HepG2 (cell line): ENCODE results near the gene MPIG6B. TPM values are rescaled to one million over a fixed set of nuclear protein-coding genes. Genes with fewer than 3 reads are reported as not detected.
A peak's percentile ranks its signal among the peaks of the same experiment; 100 is the strongest.

Source experiments
- CAMTA2 ChIP-seq: sonication (generic); formaldehyde crosslinking; IDR thresholded peaks from 2 replicates; pipeline ENCODE4 v1.4.0; 2020; ENCODE audit warnings: mild to moderate bottlenecking, missing genetic modification reagents, borderline replicate concordance
- MXD4 ChIP-seq: IDR thresholded peaks from 2 replicates; pipeline ENCODE4 v1.6.1; 2016; ENCODE audit warnings: mild to moderate bottlenecking, missing biosample characterization, missing genetic modification reagents
- TEAD2 ChIP-seq: sonication (generic); formaldehyde crosslinking; IDR thresholded peaks from 2 replicates; pipeline ENCODE4 v1.9.0; 2021; ENCODE audit warnings: missing genetic modification reagents
- ZFYVE20 ChIP-seq: sonication (generic); formaldehyde crosslinking; IDR thresholded peaks from 2 replicates; pipeline ENCODE4 v1.8.0; 2023; ENCODE audit warnings: low read depth, mild to moderate bottlenecking, moderate library complexity, missing genetic modification reagents, borderline replicate concordance
- ZMYM4 ChIP-seq: sonication (generic); formaldehyde crosslinking; IDR thresholded peaks from 2 replicates; pipeline ENCODE4 v1.8.1; 2023; ENCODE audit warnings: mild to moderate bottlenecking, missing genetic modification reagents
- ZNF207 ChIP-seq: fragments of 450-650 bp; IDR thresholded peaks from 2 replicates; pipeline ENCODE4 v1.6.1; 2016; ENCODE audit warnings: antibody characterized with exemption, borderline replicate concordance
- ZNF382 ChIP-seq: sonication (generic); formaldehyde crosslinking; IDR thresholded peaks from 2 replicates; pipeline ENCODE4 v1.5.0; 2020; ENCODE audit warnings: missing genetic modification reagents, mild to moderate bottlenecking, borderline replicate concordance
- ZNF44 ChIP-seq: sonication (generic); formaldehyde crosslinking; IDR thresholded peaks from 2 replicates; pipeline ENCODE4 v1.5.1; 2020; ENCODE audit warnings: mild to moderate bottlenecking, missing genetic modification reagents
- ZNF776 ChIP-seq: sonication (generic); formaldehyde crosslinking; IDR thresholded peaks from 2 replicates; pipeline ENCODE4 v1.4.0; 2020; ENCODE audit warnings: mild to moderate bottlenecking, missing genetic modification reagents
- ZNF816 ChIP-seq: sonication (generic); formaldehyde crosslinking; IDR thresholded peaks from 2 replicates; pipeline ENCODE4 v1.8.0; 2022; ENCODE audit warnings: missing genetic modification reagents, mild to moderate bottlenecking, borderline replicate concordance
- ZSCAN25 ChIP-seq: sonication (generic); formaldehyde crosslinking; IDR thresholded peaks from 2 replicates; pipeline ENCODE4 v1.8.0; 2022; ENCODE audit warnings: mild to moderate bottlenecking, missing genetic modification reagents
- polyA plus RNA-seq, 8 experiments: library from polyadenylated mRNA; depleted of rRNA in 3 of 8; stranded (reverse) in 7 of 8; unstranded in 1 of 8; fragments of >200 nt; fragmentation: Illumina TruSeq in 4 of 8; extraction: Trizol in 4 of 8; gene quantifications; 2 replicates each; pipeline versions ENCODE4 v1.2.1 to v1.2.3, GENCODE V29; 2011 to 2016; ENCODE audit warnings: low read depth in 4 of 8, missing spikeins in 1 of 8, mixed read lengths in 1 of 8; ENCODE audit not compliant: insufficient read depth in 1 of 8
- total RNA-seq, 5 experiments: library from RNA; depleted of rRNA; stranded (reverse); fragments of >200 nt; fragmentation: Illumina TruSeq; extraction: Trizol; gene quantifications; 2 replicates each; pipeline ENCODE4 v1.2.3, GENCODE V29; 2016; ENCODE audit warnings: low read depth in 1 of 5
- TF ChIP-seq, protein P1 (sequence below): sonication (generic); formaldehyde crosslinking; IDR thresholded peaks from 2 replicates; pipeline ENCODE4 v1.4.0; 2020; ENCODE audit warnings: missing genetic modification reagents
- TF ChIP-seq, protein P2 (sequence below), 2 experiments: fragments of 450-650 bp in 1 of 2; sonication (generic) in 1 of 2; formaldehyde crosslinking in 1 of 2; IDR thresholded peaks; 2 replicates each; pipeline versions ENCODE4 v1.6.1 to v1.8.0; 2016 to 2022; ENCODE audit warnings: antibody characterized with exemption in 1 of 2, mild to moderate bottlenecking in 1 of 2, missing genetic modification reagents in 1 of 2
- TF ChIP-seq, protein P3 (sequence below): sonication (generic); formaldehyde crosslinking; IDR thresholded peaks from 2 replicates; pipeline ENCODE4 v1.4.0; 2020; ENCODE audit warnings: mild to moderate bottlenecking, low read depth, missing genetic modification reagents
- TF ChIP-seq, protein P4 (sequence below): sonication (generic); formaldehyde crosslinking; IDR thresholded peaks from 2 replicates; pipeline ENCODE4 v1.4.0; 2020; ENCODE audit warnings: missing genetic modification reagents

Gene MPIG6B
- total and polyA plus RNA-seq, 2 of the 13 experiments (the other 11 are each of a cell fraction or from before 2014, with no cell fraction given) = not detected

DNA sequence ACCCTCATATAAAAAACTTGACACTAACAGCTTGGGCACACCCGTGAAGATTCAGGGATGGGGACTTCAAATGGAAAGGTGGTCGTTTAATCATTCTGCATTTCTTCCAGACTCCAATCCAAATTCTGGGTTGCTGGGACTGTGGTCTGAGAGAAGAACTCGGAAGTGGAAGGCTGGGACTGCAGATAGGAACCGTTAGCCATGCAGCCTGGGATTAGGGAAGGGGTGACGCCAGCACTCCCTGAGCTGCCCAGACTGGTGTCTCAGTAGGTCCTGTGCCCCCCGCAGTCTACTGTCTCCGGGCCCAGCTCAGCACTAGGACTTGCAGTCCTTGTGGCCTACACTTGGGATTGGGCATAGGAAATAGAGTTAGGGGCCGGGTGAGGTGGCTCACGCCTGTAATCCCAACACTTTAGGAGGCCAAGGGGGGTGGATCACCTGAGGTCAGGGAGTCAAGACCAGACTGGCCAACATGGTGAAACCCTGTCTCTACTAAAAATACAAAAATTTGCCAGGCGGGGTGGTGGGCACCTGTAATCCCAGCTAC, 13.7 kb downstream of the MPIG6B start (continued):
- TF ChIP-seq, protein P1, sequence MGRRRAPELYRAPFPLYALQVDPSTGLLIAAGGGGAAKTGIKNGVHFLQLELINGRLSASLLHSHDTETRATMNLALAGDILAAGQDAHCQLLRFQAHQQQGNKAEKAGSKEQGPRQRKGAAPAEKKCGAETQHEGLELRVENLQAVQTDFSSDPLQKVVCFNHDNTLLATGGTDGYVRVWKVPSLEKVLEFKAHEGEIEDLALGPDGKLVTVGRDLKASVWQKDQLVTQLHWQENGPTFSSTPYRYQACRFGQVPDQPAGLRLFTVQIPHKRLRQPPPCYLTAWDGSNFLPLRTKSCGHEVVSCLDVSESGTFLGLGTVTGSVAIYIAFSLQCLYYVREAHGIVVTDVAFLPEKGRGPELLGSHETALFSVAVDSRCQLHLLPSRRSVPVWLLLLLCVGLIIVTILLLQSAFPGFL (CRISPR knock-in tag) = no peak
- 0 out of 2 replicates have a peak, but pooled peaks have one; percentile 69 for TF ChIP-seq ZSCAN25 (CRISPR knock-in tag)
- no peak for TF ChIP-seq ZNF816 (CRISPR knock-in tag)
- TF ChIP-seq ZFYVE20 (CRISPR knock-in tag) = no peak
- TF ChIP-seq, protein P2, sequence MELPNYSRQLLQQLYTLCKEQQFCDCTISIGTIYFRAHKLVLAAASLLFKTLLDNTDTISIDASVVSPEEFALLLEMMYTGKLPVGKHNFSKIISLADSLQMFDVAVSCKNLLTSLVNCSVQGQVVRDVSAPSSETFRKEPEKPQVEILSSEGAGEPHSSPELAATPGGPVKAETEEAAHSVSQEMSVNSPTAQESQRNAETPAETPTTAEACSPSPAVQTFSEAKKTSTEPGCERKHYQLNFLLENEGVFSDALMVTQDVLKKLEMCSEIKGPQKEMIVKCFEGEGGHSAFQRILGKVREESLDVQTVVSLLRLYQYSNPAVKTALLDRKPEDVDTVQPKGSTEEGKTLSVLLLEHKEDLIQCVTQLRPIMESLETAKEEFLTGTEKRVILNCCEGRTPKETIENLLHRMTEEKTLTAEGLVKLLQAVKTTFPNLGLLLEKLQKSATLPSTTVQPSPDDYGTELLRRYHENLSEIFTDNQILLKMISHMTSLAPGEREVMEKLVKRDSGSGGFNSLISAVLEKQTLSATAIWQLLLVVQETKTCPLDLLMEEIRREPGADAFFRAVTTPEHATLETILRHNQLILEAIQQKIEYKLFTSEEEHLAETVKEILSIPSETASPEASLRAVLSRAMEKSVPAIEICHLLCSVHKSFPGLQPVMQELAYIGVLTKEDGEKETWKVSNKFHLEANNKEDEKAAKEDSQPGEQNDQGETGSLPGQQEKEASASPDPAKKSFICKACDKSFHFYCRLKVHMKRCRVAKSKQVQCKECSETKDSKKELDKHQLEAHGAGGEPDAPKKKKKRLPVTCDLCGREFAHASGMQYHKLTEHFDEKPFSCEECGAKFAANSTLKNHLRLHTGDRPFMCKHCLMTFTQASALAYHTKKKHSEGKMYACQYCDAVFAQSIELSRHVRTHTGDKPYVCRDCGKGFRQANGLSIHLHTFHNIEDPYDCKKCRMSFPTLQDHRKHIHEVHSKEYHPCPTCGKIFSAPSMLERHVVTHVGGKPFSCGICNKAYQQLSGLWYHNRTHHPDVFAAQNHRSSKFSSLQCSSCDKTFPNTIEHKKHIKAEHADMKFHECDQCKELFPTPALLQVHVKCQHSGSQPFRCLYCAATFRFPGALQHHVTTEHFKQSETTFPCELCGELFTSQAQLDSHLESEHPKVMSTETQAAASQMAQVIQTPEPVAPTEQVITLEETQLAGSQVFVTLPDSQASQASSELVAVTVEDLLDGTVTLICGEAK (IDR thresholded peaks at IDR 0.05) = no peak
- TF ChIP-seq, protein P2 (CRISPR knock-in tag; IDR thresholded peaks at IDR 0.05) = no peak
- TF ChIP-seq ZNF776 (CRISPR knock-in tag) = no peak
- TF ChIP-seq ZNF207 = no peak
- no peak for TF ChIP-seq CAMTA2
- TF ChIP-seq MXD4 (CRISPR knock-in tag) = no peak
- no peak for TF ChIP-seq TEAD2 (CRISPR knock-in tag)
- no peak for TF ChIP-seq ZNF44 (CRISPR knock-in tag)
- TF ChIP-seq, protein P3, sequence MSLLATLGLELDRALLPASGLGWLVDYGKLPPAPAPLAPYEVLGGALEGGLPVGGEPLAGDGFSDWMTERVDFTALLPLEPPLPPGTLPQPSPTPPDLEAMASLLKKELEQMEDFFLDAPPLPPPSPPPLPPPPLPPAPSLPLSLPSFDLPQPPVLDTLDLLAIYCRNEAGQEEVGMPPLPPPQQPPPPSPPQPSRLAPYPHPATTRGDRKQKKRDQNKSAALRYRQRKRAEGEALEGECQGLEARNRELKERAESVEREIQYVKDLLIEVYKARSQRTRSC = 0 out of 2 replicates have a peak, but pooled peaks have one; percentile 8
- TF ChIP-seq, protein P4, sequence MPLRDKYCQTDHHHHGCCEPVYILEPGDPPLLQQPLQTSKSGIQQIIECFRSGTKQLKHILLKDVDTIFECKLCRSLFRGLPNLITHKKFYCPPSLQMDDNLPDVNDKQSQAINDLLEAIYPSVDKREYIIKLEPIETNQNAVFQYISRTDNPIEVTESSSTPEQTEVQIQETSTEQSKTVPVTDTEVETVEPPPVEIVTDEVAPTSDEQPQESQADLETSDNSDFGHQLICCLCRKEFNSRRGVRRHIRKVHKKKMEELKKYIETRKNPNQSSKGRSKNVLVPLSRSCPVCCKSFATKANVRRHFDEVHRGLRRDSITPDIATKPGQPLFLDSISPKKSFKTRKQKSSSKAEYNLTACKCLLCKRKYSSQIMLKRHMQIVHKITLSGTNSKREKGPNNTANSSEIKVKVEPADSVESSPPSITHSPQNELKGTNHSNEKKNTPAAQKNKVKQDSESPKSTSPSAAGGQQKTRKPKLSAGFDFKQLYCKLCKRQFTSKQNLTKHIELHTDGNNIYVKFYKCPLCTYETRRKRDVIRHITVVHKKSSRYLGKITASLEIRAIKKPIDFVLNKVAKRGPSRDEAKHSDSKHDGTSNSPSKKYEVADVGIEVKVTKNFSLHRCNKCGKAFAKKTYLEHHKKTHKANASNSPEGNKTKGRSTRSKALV (CRISPR knock-in tag) = no peak
- peak; percentile 7; the same call in 1 of the 2 replicates for TF ChIP-seq ZMYM4 (CRISPR knock-in tag)
- no peak for TF ChIP-seq ZNF382 (CRISPR knock-in tag)
